Gastroesophageal sphincter (tissue), 3 donors: ENCODE measurements around the gene NAALADL2.

Experiments used
- CTCF ChIP-seq, 4 experiments: fragments of 200-600 bp in 2 of 4; fragments of 450-650 bp in 2 of 4; sonication (generic) in 1 of 4; IDR thresholded peaks; one replicate each; pipeline ENCODE4 v1.5.1; 2017 to 2019; ENCODE audit warnings: antibody characterized with exemption in 4 of 4, mild to moderate bottlenecking in 2 of 4, moderate library complexity in 2 of 4
- POLR2A ChIP-seq, 2 donors: fragments of 450-650 bp; IDR thresholded peaks; one replicate each; pipeline ENCODE4 v1.6.1; 2017; ENCODE audit warnings: antibody characterized with exemption in 2 of 2, mild to moderate bottlenecking in 2 of 2, moderate library complexity in 1 of 2
- POLR2AphosphoS5 ChIP-seq: sonication (generic); formaldehyde crosslinking; IDR thresholded peaks from one replicate; pipeline ENCODE4 v1.6.1; 2017; ENCODE audit warnings: antibody characterized with exemption

GRCh38 chr3:175655351-175655750 lies 796.2 kb downstream of the NAALADL2 start:
- no peak for TF ChIP-seq CTCF (IDR thresholded peaks at IDR 0.05)
- no peak for TF ChIP-seq POLR2A (IDR thresholded peaks at IDR 0.05)
- TF ChIP-seq POLR2AphosphoS5 = no peak
